Karpas-422 (cell line): Measurements from ENCODE around the gene CPT1B. TPM values are rescaled to one million over a fixed set of nuclear protein-coding genes. Genes with fewer than 3 reads are reported as not detected.

Source experiments
- DNase-seq: peaks from one replicate; pipeline ENCODE4 v3.0.0-alpha.2; 2015
- H2AFZ ChIP-seq: fragments of 200-600 bp; sonication (generic); 2 replicates; pipeline ENCODE4 v1.6.1; 2014; ENCODE audit warnings: antibody characterized with exemption, low read length, mixed read lengths
- H3K27ac ChIP-seq: fragments of 200-600 bp; sonication (generic); 2 replicates; pipeline ENCODE4 v1.5.1; 2014; ENCODE audit warnings: mild to moderate bottlenecking, low read length, moderate library complexity
- H3K27me3 ChIP-seq: fragments of 200-600 bp; sonication (generic); 2 replicates; pipeline ENCODE4 v1.6.1; 2014; ENCODE audit warnings: low read length, mixed read lengths
- H3K36me3 ChIP-seq: fragments of 200-600 bp; sonication (generic); 2 replicates; pipeline ENCODE4 v1.6.1; 2014; ENCODE audit warnings: low read length, mixed read lengths; ENCODE audit not compliant: insufficient read depth
- H3K4me1 ChIP-seq: fragments of 200-600 bp; sonication (generic); 2 replicates; pipeline ENCODE4 v1.6.1; 2014; ENCODE audit warnings: mild to moderate bottlenecking, low read length, mixed read lengths
- H3K4me2 ChIP-seq: fragments of 200-600 bp; sonication (generic); 2 replicates; pipeline ENCODE4 v1.6.1; 2014; ENCODE audit warnings: low read length, low read depth, mild to moderate bottlenecking; ENCODE audit not compliant: poor library complexity, severe bottlenecking
- H3K4me3 ChIP-seq: fragments of 200-600 bp; sonication (generic); 2 replicates; pipeline ENCODE4 v1.5.1; 2014; ENCODE audit warnings: mild to moderate bottlenecking, antibody characterized with exemption, low read length, mixed read lengths
- H3K79me2 ChIP-seq: fragments of 200-600 bp; sonication (generic); 2 replicates; pipeline ENCODE4 v1.6.1; 2014; ENCODE audit warnings: mild to moderate bottlenecking, low read length, mixed read lengths
- H3K9ac ChIP-seq: fragments of 200-600 bp; sonication (generic); 2 replicates; pipeline ENCODE4 v1.6.0; 2014; ENCODE audit warnings: low read length
- H3K9me2 ChIP-seq: fragments of 200-600 bp; sonication (generic), shearing (Covaris generic); replicated peaks from 2 replicates; pipeline ENCODE4 v1.6.0; 2014; ENCODE audit warnings: mild to moderate bottlenecking, low read length, moderate library complexity; ENCODE audit not compliant: insufficient read depth
- H3K9me3 ChIP-seq: fragments of 300-700, 200-600 bp; sonication (generic); 2 replicates; pipeline ENCODE4 v1.6.1; 2014; ENCODE audit warnings: low read length, mixed read lengths
- H4K20me1 ChIP-seq: fragments of 200-600 bp; sonication (generic); 2 replicates; pipeline ENCODE4 v1.6.1; 2014; ENCODE audit warnings: mild to moderate bottlenecking, antibody characterized with exemption, low read length, low read depth; ENCODE audit not compliant: insufficient read depth
- total RNA-seq: library from RNA; depleted of rRNA; stranded (reverse); fragments of >200 nt; shearing (Covaris generic); gene quantifications from 2 replicates; pipeline ENCODE4 v1.2.3, GENCODE V29; 2014; ENCODE audit warnings: low replicate concordance

CPT1B gene
- total RNA-seq, 1 experiment from 2014 or later, result 50.3 TPM

DNA sequence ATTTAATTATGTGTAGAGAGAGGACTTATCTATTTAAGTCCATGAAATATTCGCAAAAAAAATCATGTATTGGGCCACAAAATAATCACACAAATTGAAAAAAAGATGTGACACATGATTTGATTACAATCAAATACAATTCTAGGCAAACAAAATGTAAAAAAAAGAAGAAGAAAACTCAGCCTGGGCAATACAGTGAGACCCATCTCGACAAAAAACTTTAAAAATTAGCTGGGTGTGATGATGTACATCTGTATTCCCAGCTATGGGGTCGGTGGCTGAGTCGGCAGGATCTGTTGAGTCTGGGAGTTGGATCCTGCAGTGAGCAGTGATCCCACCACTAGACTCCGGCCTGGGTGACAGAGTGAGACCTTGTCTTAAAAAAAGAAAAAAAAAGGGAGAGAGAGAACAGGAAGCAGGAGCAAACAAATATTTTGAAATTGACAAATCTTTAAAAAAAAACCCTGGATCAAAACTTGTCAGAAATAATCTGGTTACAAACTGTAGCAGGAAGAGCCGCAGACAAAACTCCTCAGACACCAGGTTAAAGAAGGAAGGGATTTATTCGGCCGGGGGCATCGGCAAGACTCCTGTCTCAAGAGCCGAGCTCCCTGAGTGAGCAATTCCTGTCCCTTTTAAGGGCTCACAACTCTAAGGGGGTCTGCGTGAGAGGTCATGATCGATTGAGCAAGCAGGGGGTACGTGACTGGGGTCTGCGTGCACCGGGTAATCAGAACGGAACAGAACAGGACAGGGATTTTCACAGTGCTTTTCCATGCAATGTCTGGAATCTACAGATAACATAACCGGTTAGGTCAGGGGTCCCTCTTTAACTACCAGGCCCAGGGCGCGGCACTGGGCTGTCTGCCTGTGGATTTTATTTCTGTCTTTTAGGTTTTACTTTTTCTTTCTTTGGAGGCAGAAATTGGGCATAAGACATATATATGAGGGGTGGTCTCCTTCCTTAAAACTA, 45.1 kb downstream of the CPT1B start:
- Histone ChIP-seq H3K9ac (peak overlapping the region; percentile 88), H3K4me2 (peak overlapping the region; percentile 75)
- DNase-seq, result peak; percentile 48

DNA sequence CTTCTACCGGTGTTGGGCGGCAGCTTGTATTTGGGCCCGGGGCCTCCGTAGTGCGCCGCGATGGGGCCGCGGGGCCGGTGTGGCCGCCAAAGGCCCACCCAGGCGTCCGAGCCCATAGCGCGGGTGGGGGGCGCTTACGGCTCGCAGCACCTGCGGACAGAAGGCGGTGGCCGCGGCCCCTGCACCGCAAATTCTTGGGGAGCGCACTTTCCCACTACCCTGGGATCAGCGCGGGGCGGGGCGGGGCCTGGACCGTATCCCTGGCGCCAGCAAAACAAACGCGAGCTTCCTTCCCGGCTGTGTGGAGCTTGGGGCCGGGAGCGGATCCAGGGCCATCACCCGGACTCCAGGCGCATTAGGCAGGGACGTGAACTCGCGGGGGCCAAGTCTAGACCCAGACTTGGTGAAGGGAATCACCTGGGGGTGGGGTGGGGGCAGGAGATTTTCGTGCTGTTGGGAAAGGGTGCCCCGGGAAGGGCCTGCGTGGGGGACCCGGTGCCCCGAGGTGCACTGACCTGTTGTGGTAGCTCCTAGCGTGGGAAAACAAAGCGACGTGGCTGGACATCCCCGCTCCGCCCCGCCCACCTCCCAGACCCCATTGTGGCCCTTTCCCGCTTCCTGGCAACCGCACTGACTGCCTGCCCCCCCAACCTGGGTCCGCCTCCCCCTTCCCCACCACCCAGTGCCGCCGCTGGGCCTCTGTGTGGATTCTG, 46.1 kb downstream of the CPT1B start:
- Histone ChIP-seq H3K4me3 (peak overlapping the region; percentile 78), H3K36me3 (no peaks in the 10 kb centered on the region), H3K27ac (peak overlapping the region; percentile 95), H3K79me2 (no peaks in the 10 kb centered on the region), H3K4me2 (peak overlapping the region; percentile 75), H3K9me2 (no peaks in the 10 kb centered on the region), H3K4me1 (peaks cover 69% of the 10 kb centered on the region), H4K20me1 (no peaks in the 10 kb centered on the region), H3K27me3 (no peaks in the 10 kb centered on the region), H2AFZ (no peak overlapping the region; the same call in 1 of the 2 replicates), H3K9ac (peak overlapping the region; percentile 88), H3K9me3 (no peaks in the 10 kb centered on the region)
- peak; percentile 46 for DNase-seq

More for the DNA sequence above, 45.1 kb downstream of the CPT1B start:
- no peak overlapping the region for H2AFZ ChIP-seq
- peak overlapping the region; percentile 78 for H3K4me3 ChIP-seq
- no peaks in the 10 kb centered on the region for H3K27me3 ChIP-seq
- no peaks in the 10 kb centered on the region for H3K9me2 ChIP-seq
- H3K4me1 ChIP-seq, result peaks cover 64% of the 10 kb centered on the region
- peak overlapping the region; percentile 95 for H3K27ac ChIP-seq
- H4K20me1 ChIP-seq, result no peaks in the 10 kb centered on the region
- H3K36me3 ChIP-seq, result no peaks in the 10 kb centered on the region
- H3K9me3 ChIP-seq, result no peaks in the 10 kb centered on the region
- H3K79me2 ChIP-seq, result no peaks in the 10 kb centered on the region

DNA sequence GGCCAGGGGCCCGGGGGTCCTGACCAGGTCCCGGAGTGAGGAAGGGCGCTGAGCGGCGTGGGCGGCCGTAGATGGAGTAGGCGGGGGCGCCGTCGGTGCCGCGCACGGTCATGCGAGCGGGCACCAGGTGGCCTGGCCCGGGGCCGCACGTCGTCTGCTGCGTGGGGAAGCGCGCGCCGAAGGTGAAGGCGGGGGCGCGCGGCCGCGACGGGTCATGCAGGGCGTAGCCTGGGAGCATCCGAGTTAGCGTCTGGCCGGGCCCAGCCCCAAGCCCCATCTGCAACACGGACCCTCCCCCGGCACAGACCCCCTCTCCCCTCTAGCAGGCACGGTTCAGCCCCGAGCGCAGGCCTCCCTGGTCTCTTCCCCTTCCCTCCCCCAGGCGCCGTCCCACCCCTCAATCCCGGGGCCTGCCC, 46.7 kb downstream of the CPT1B start:
- DNase-seq, result peak; percentile 90
- no peaks in the 10 kb centered on the region for H3K9me3 ChIP-seq
- peak overlapping the region; percentile 88 for H3K9ac ChIP-seq
- H4K20me1 ChIP-seq, result no peaks in the 10 kb centered on the region
- no peaks in the 10 kb centered on the region for H3K36me3 ChIP-seq
- peak overlapping the region; percentile 95 for H3K27ac ChIP-seq
- H3K79me2 ChIP-seq, result no peaks in the 10 kb centered on the region
- H3K4me2 ChIP-seq, result peak overlapping the region; percentile 75
- no peak overlapping the region; the same call in 1 of the 2 replicates for H2AFZ ChIP-seq
- peak overlapping the region; percentile 78 for H3K4me3 ChIP-seq
- peaks cover 75% of the 10 kb centered on the region for H3K4me1 ChIP-seq
- H3K9me2 ChIP-seq, result no peaks in the 10 kb centered on the region
- no peaks in the 10 kb centered on the region for H3K27me3 ChIP-seq

DNA sequence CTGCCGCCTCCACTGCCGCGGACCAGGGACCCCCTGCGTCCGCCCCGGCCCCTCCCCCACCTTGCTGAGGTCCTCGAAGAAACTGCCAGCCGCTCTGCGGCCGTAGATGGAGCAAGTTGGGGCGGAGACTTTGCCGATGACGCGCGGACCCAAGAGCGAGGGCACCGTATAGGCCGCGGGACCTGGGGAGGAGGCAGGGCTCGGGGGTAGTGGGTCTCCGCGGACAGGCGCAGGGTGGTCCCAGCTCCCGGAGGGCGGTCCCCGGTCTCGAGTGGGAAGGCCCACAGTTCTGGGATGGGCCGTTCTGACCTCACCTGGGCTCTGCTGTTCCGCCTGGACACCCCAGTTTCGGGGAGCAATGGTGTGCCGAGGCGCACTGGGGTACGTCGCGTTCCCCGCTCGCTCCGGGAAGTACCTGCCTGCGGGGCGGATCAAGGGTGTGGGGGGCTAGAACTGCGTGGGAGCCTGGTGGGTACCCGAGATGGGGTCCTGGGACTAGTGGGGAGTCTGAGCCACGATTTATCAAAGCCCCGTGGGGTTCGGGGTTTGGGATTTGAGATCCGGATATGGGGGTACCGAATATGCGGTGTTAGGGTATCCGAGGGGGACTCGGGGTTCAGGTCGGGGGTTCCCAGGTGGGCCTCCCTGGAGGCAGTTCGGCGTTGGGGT, 47.2 kb downstream of the CPT1B start:
- Histone ChIP-seq H3K9me2 (no peaks in the 10 kb centered on the region), H3K4me1 (peaks cover 71% of the 10 kb centered on the region), H3K27ac (peak overlapping the region; percentile 95), H3K79me2 (no peaks in the 10 kb centered on the region), H3K4me2 (peak overlapping the region; percentile 75), H4K20me1 (no peaks in the 10 kb centered on the region), H3K9me3 (no peaks in the 10 kb centered on the region), H2AFZ (no peak overlapping the region; the same call in 1 of the 2 replicates), H3K27me3 (no peaks in the 10 kb centered on the region), H3K4me3 (peak overlapping the region; percentile 78), H3K9ac (peak overlapping the region; percentile 88), H3K36me3 (no peaks in the 10 kb centered on the region)
- peak; percentile 95 for DNase-seq

DNA sequence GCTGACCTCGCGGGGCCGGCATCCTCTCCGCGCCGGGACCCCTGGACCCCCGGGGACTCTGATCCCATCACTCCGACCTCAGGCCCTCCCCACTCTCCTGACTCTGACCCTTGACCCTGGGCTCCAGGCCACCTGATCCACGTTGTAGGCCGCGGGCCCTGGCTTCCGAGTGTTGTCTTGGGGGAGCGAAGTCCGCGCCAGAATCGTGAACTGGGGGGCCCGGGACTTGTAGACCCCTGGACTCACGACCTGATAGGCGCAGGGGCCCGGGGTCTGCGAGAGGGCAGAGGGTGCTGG, 47.7 kb downstream of the CPT1B start:
- no peak overlapping the region for H2AFZ ChIP-seq
- peak overlapping the region; percentile 88 for H3K9ac ChIP-seq
- no peaks in the 10 kb centered on the region for H4K20me1 ChIP-seq
- no peaks in the 10 kb centered on the region for H3K9me2 ChIP-seq
- H3K4me3 ChIP-seq, result peak overlapping the region; percentile 78
- no peaks in the 10 kb centered on the region for H3K79me2 ChIP-seq
- H3K27me3 ChIP-seq, result no peaks in the 10 kb centered on the region
- peak overlapping the region; percentile 95 for H3K27ac ChIP-seq
- peak overlapping the region; percentile 75 for H3K4me2 ChIP-seq
- H3K36me3 ChIP-seq, result no peaks in the 10 kb centered on the region
- peaks cover 66% of the 10 kb centered on the region for H3K4me1 ChIP-seq
- no peaks in the 10 kb centered on the region for H3K9me3 ChIP-seq
- no peak for DNase-seq

DNA sequence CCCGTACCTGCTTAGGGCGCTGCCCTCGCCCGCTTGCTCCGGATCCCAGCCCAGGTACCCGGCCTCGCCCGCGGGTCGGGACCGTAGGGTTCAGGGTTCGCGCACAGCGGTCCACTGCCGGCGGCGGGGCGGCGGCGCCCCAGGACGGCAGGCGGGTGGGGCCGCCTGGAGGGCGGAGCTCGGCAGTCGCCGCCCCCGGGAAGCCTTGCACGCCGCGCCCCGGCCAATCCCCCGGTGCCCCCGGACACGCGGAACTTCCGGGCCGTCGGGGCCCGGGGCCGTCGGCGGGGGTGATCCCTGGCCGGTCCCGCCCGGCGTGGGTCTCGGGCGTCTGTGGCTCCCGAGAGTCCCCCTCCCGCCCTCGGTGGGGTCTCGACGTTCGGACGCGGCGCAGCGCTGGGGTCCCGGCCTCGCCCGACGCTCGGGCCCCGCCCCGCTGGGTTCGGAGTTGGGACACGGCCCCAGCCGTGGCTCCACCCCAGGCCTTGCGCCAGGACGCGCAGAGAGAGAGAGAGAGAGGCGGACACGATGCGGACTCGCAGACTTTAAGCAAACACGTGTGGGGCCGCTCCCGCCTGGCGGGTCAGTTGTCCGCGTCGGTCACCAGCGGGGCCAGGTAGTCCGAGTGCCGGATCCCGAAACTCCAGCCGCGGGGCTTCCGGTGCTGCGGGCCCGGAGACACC, 48.2 kb downstream of the CPT1B start, which contains the start of gene TYMP:
Gene TYMP (minus strand): TSS at position 116 of the 683 bp plus-strand sequence. CDS start 303 bp downstream, outside the sequence.
- no peaks in the 10 kb centered on the region for H3K9me2 ChIP-seq
- no peaks in the 10 kb centered on the region for H3K36me3 ChIP-seq
- H3K27ac ChIP-seq, result peak within 1 kb of the TSS; percentile 95
- peak within 1 kb of the TSS; percentile 75 for H3K4me2 ChIP-seq
- no peak within 1 kb of the TSS for H2AFZ ChIP-seq
- no peaks in the 10 kb centered on the region for H4K20me1 ChIP-seq
- H3K4me1 ChIP-seq, result peaks cover 62% of the 10 kb centered on the region
- H3K9ac ChIP-seq, result peak within 1 kb of the TSS; percentile 88
- no peaks in the 10 kb centered on the region for H3K9me3 ChIP-seq
- peak within 1 kb of the TSS; percentile 78 for H3K4me3 ChIP-seq
- H3K79me2 ChIP-seq, result no peaks in the 10 kb centered on the region
- no peaks in the 10 kb centered on the region for H3K27me3 ChIP-seq
- peak; percentile 74 for DNase-seq

DNA sequence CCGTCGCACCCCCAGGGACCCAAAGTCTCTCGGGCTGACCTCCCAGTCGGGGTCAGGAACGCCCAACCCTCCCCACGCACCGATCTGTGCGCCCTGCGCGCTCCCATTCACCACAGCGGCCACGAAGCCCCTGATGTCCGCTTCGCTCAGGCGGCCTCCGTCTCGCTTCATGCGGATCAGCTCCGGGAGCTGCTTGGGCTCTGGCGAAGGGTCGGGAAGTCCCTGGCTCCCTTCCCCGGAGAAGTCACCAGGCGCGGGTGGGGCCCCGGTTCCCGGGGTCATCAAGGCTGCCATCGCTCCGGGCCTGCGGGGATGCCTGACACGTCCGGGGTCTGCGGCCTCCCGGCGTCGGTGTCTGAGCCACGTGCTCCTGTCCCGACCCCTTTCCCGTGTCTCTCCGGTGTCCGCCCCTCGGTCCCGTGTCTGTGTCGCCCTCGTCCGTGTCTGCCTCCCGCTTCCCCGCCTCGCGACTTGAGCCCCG, 48.8 kb downstream of the CPT1B start:
- Histone ChIP-seq H3K36me3 (no peaks in the 10 kb centered on the region), H2AFZ (no peak overlapping the region), H3K9ac (no peak overlapping the region), H3K27me3 (no peaks in the 10 kb centered on the region), H4K20me1 (peaks cover 2% of the 10 kb centered on the region; the same call in 1 of the 2 replicates), H3K9me3 (no peaks in the 10 kb centered on the region), H3K4me2 (no peak overlapping the region), H3K9me2 (no peaks in the 10 kb centered on the region), H3K27ac (no peak overlapping the region), H3K4me1 (peaks cover 61% of the 10 kb centered on the region), H3K79me2 (peaks cover 6% of the 10 kb centered on the region), H3K4me3 (no peak overlapping the region)
- no peak for DNase-seq
